ENCODE data around the gene NOS1AP. TPM values are rescaled to one million over a fixed set of nuclear protein-coding genes. Genes with fewer than 3 reads are reported as not detected.
A peak's percentile ranks its signal among the peaks of the same experiment; 100 is the strongest.

NOS1AP gene
- total RNA-seq, 1 donor: 0.18 TPM

DNA sequence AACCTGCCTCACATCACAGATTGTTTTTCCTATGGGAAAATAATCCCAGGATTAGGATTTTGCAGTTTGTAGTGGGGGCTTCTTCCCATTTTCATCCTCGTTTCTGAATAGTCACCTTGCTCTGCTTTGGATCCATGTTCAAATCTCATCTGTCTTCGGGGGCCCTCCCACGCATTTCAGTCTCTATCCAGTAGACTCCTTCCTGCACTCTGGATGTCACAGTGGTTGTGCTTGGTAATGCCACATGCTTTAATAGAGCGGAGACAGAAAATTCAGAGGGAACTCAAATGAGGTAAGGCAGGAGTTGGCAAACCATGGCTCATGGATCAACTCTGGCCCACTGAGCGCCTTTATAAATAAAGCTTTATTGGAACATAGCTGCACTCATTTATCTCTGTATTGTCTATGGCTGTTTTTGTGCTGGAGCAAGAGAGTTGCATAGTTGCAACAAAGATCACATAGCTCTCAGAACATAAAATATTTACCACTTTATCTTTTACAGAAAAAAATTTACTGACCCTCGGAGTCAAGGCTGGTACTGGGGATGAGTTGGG lies 206.2 kb downstream of the NOS1AP start:
- no peak for DNase-seq (ENCODE audit: low read depth)
- TF ChIP-seq, protein P1, sequence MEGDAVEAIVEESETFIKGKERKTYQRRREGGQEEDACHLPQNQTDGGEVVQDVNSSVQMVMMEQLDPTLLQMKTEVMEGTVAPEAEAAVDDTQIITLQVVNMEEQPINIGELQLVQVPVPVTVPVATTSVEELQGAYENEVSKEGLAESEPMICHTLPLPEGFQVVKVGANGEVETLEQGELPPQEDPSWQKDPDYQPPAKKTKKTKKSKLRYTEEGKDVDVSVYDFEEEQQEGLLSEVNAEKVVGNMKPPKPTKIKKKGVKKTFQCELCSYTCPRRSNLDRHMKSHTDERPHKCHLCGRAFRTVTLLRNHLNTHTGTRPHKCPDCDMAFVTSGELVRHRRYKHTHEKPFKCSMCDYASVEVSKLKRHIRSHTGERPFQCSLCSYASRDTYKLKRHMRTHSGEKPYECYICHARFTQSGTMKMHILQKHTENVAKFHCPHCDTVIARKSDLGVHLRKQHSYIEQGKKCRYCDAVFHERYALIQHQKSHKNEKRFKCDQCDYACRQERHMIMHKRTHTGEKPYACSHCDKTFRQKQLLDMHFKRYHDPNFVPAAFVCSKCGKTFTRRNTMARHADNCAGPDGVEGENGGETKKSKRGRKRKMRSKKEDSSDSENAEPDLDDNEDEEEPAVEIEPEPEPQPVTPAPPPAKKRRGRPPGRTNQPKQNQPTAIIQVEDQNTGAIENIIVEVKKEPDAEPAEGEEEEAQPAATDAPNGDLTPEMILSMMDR (IDR thresholded peaks at IDR 0.05; ENCODE audit: insufficient read depth, low read length): no peak
- no peak overlapping the region for H3K4me3 ChIP-seq (ENCODE audit: low read depth, low read length)

DNA sequence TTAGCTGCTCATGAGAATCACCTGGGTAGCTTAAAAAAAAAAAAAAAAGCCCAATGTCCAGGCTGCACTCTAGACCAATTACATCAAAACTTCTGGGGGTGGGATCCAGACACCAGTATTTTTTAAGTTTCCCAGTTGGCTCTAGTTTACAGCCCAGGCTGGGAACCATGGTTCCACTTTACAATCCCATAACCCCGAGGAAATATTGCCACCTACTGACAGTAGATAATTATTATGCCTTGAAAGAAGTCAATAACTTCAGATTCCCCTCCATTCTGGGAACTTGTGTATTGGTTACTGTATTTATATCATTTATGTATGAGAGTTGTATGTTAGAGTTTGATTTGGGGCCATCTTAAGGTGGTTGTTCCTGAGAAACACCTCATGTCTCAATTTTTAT lies 207.0 kb downstream of the NOS1AP start:
- peak; percentile 49 for DNase-seq (ENCODE audit: low read depth)
- TF ChIP-seq, protein P1 (IDR thresholded peaks at IDR 0.05; ENCODE audit: insufficient read depth, low read length): peak; percentile 41
- no peak overlapping the region for H3K4me3 ChIP-seq (ENCODE audit: low read depth, low read length)

DNA sequence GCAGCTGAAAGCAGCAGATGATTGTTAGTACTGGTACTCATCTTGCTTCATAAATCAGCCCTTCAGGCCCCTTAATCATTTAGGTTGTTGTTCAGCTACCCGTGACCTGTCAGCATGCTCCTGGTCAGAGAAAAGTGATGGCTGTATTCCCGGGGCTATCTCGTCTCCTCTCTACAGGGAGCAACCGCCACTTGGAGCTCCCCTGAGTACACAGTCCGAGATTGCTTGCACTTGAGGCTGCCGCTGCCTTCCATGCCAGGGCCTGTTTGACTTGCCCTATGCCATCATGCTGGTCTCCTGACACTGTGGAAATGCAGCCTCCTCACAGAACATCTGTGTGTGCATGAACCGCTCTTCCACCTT lies 209.6 kb downstream of the NOS1AP start:
- TF ChIP-seq, protein P1 (IDR thresholded peaks at IDR 0.05; ENCODE audit: insufficient read depth, low read length): no peak
- no peak for DNase-seq (ENCODE audit: low read depth)
- no peak overlapping the region for H3K4me3 ChIP-seq (ENCODE audit: low read depth, low read length)

DNA sequence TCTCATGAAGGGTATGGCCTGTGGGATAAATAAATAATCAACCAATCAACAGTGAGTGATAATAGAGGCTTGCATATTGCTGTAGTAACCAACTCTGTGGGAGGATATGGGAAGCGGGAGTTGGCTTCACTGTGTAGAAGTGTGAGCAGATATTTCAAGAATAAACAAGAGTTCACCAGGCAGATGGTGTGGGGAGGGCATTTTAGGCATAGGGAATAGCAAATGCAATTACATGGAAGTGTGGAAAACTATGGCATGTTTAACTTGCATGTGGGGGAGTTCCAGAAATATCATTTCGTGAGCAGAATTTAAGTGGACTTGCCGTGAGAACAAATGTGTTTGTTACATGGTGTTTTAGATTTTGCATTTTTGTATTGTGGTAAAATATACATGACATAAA lies 211.9 kb downstream of the NOS1AP start:
- TF ChIP-seq, protein P1 (IDR thresholded peaks at IDR 0.05; ENCODE audit: insufficient read depth, low read length): no peak

DNA sequence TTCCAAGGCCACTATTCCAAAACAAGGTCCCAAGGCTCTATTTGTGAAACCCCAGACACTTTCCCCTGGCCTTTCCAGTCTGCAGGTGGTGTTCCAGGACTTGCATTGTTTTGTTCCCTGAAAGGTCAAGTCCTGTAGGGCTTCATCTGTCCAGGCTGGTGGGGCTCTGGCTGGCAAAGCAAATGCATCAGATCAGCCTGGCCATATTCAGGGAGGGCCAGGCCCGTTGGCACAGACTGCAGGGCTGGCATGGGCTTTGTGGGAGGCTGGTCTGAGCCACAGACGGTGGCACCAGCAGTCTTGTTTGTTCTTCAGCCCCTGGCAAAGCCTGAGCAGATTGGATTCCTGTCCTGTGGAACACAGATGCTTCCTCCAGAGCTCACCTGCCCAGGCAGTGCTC lies 214.2 kb downstream of the NOS1AP start:
- TF ChIP-seq, protein P1 (IDR thresholded peaks at IDR 0.05; ENCODE audit: insufficient read depth, low read length): no peak
- no peak for DNase-seq (ENCODE audit: low read depth)

More for the DNA sequence above, 211.9 kb downstream of the NOS1AP start:
- no peak overlapping the region for H3K4me3 ChIP-seq (ENCODE audit: low read depth, low read length)
- no peak for DNase-seq (ENCODE audit: low read depth)

DNA sequence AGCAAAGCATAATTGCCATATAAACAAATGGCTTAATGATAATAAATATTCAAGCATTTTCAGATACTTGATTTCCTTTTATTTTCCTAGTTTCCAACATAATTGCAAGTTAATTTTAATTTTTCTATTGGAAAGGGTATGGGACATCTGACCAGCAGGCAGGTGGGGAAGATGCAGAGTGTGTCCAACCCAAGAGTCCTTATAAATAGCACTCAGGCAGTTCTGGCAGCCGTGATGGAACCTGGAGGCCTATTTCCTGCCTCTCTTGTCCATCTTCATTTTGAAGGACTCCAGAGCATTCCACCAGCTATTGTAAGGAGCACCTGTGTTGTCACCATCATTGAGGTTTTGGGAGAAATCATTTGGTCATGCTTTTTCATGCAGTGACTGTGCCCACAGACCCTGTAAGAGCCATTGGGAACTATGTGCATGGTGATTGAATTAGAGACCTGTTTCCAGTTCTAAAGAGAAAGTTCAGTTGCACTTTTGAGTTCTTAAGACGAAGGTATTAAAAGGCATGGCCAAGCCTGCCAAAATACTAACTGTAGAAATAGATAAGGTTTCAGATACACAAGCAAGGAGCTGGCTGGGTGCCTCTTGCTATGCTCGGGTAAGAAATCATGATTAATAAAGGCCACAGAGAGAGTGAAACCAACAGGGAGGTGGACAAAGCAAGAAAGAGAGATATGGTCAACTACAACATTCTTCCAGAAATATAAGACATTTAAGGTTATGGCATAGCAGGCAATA lies 214.9 kb downstream of the NOS1AP start:
- H3K4me3 ChIP-seq (ENCODE audit: low read depth, low read length): no peak overlapping the region
- TF ChIP-seq, protein P1 (IDR thresholded peaks at IDR 0.05; ENCODE audit: insufficient read depth, low read length): no peak
- DNase-seq (ENCODE audit: low read depth): peak; percentile 48

More for the DNA sequence above, 214.2 kb downstream of the NOS1AP start:
- H3K4me3 ChIP-seq (ENCODE audit: low read depth, low read length): no peak overlapping the region

Measured in fibroblast of the aortic adventitia (primary cell).